Right atrium auricular region (tissue), 2 donors: Measurements from ENCODE around the gene PLEKHM1. TPM values are rescaled to one million over a fixed set of nuclear protein-coding genes. Genes with fewer than 3 reads are reported as not detected.

Experiments used
- DNase-seq: peaks from one replicate; pipeline ENCODE4 v3.0.0-alpha.2; 2019; ENCODE audit warnings: low spot score
- H3K27ac ChIP-seq, 2 donors: fragments of 200-600 bp; sonication (generic); 1 replicate in 1 of 2; 2 replicates in 1 of 2; pipeline ENCODE4 v1.5.1; 2016 to 2019
- H3K27me3 ChIP-seq, 2 donors: fragments of 200-600 bp; sonication (generic); one replicate each; pipeline versions ENCODE4 v1.5.1 to v1.6.0; 2017 to 2019
- H3K36me3 ChIP-seq: fragments of 200-600 bp; sonication (generic); one replicate; pipeline ENCODE4 v1.5.1; 2016
- H3K4me1 ChIP-seq, 2 donors: fragments of 200-600 bp; sonication (generic); one replicate each; pipeline versions ENCODE4 v1.5.1 to v1.6.0; 2017 to 2019
- H3K4me3 ChIP-seq, 2 donors: fragments of 200-600 bp; sonication (generic); 1 replicate in 1 of 2; 2 replicates in 1 of 2; pipeline ENCODE4 v1.5.1; 2017 to 2019; ENCODE audit warnings: mild to moderate bottlenecking in 1 of 2, moderate library complexity in 1 of 2
- H3K9me3 ChIP-seq, 2 donors: fragments of 200-600 bp; sonication (generic); one replicate each; pipeline ENCODE4 v1.5.1; 2019
- total RNA-seq, 2 donors: library from RNA; depleted of rRNA; stranded (reverse); fragments of >200 nt; gene quantifications; one replicate each; pipeline ENCODE4 v1.1.0, GENCODE V29; 2016
- TF ChIP-seq, protein P1 (sequence below), 2 donors: fragments of 200-600 bp; sonication (generic); IDR thresholded peaks; one replicate each; pipeline ENCODE4 v1.5.1; 2019; ENCODE audit warnings: antibody characterized with exemption in 2 of 2

Gene PLEKHM1
- total RNA-seq, 2 donors from 2014 or later = 26.9 to 46.1 TPM

DNA sequence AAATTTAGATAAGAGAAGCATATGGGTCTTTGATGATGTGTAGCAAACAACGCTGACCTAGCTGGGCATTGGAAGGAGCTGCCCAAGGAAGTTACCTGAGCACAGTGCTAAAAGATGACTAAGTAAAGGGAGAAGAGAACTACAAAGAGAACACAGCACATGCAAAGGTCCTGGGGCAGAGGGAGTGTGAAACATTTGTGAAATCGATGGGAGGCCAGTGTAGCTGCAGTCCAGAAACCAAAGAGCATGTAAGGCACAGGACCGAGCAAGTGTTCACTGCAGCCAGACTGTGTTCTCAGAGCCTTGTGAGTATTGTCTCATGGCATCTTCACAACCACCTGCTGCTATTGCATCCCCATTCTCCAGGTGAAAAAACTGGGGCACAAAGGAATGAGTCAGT, 102.8 kb downstream of the PLEKHM1 start:
- H3K27me3 ChIP-seq = no peaks in the 10 kb centered on the region
- H3K4me1 ChIP-seq = peaks cover 0 to 19% of the 10 kb centered on the region in 2 donors
- H3K27ac ChIP-seq = no peak overlapping the region
- no peaks in the 10 kb centered on the region for H3K9me3 ChIP-seq
- no peak for DNase-seq
- no peak overlapping the region for H3K4me3 ChIP-seq
- H3K36me3 ChIP-seq = no peaks in the 10 kb centered on the region
- TF ChIP-seq, protein P1, sequence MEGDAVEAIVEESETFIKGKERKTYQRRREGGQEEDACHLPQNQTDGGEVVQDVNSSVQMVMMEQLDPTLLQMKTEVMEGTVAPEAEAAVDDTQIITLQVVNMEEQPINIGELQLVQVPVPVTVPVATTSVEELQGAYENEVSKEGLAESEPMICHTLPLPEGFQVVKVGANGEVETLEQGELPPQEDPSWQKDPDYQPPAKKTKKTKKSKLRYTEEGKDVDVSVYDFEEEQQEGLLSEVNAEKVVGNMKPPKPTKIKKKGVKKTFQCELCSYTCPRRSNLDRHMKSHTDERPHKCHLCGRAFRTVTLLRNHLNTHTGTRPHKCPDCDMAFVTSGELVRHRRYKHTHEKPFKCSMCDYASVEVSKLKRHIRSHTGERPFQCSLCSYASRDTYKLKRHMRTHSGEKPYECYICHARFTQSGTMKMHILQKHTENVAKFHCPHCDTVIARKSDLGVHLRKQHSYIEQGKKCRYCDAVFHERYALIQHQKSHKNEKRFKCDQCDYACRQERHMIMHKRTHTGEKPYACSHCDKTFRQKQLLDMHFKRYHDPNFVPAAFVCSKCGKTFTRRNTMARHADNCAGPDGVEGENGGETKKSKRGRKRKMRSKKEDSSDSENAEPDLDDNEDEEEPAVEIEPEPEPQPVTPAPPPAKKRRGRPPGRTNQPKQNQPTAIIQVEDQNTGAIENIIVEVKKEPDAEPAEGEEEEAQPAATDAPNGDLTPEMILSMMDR (IDR thresholded peaks at IDR 0.05) = no peak

DNA sequence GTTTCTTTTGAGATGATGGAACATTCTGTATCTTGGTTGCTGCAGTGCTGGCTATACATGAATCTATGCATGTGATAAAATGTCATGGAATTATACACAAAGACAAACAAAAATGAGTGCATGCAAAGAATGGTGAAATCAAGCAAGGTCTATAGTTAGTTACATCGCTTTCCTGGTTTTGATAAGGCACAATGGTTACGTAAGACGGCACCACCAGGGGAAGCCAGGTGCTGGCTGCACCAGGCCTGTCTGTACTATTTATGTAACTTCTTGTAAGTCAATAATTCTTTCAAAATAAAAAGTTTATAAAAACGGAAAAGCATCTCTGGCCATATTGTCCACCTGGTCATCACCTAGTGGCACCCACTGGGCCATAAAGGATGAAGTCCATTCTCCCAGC, 104.3 kb downstream of the PLEKHM1 start:
- no peaks in the 10 kb centered on the region for H3K36me3 ChIP-seq
- H3K4me1 ChIP-seq = peaks cover 0 to 26% of the 10 kb centered on the region in 2 donors
- no peak overlapping the region for H3K4me3 ChIP-seq
- no peak for DNase-seq
- no peak overlapping the region for H3K27ac ChIP-seq
- TF ChIP-seq, protein P1 (IDR thresholded peaks at IDR 0.05) = no peak
- H3K9me3 ChIP-seq = no peaks in the 10 kb centered on the region
- no peaks in the 10 kb centered on the region for H3K27me3 ChIP-seq

Other genes with a start within 250 kb of the PLEKHM1 start
- not detected for gene SPATA32, start 228.6 kb downstream of the PLEKHM1 start, total RNA-seq
- 10 to 100 TPM in 1 of 2 donors, 1 to 10 TPM in 1; 8.2 to 10.6 TPM for gene MAP3K14, start 173.7 kb downstream of the PLEKHM1 start, total RNA-seq
- 10 to 100 TPM; 18.9 to 21.9 TPM for gene ARHGAP27, start 57.9 kb downstream of the PLEKHM1 start, total RNA-seq